K562 (cell line): ENCODE results near the gene NDUFA6. TPM values are rescaled to one million over a fixed set of nuclear protein-coding genes. Genes with fewer than 3 reads are reported as not detected.

Source experiments
- CHD2 ChIP-seq: IDR thresholded peaks from 2 replicates; pipeline ENCODE4 v1.6.1; 2011; ENCODE audit warnings: low read depth, low read length
- E2F3 ChIP-seq: fragments of 250-450 bp; sonication (Bioruptor Pico); IDR thresholded peaks from 2 replicates; pipeline ENCODE4 v1.4.0; 2020; ENCODE audit warnings: mild to moderate bottlenecking
- FOS ChIP-seq: IDR thresholded peaks from 3 replicates; pipeline ENCODE4 v1.6.1; 2011; ENCODE audit not compliant: insufficient read length; ENCODE audit errors: extremely low read depth
- HMGN3 ChIP-seq: IDR thresholded peaks from 2 replicates; pipeline ENCODE4 v1.6.1; 2011; ENCODE audit warnings: borderline replicate concordance, low read depth, mild to moderate bottlenecking, mixed read lengths, low read length; ENCODE audit not compliant: insufficient read length; ENCODE audit errors: extremely low read depth
- LCOR ChIP-seq: sonication (generic); formaldehyde crosslinking; IDR thresholded peaks from 2 replicates; pipeline ENCODE4 v1.8.0; 2022; ENCODE audit warnings: mild to moderate bottlenecking, missing genetic modification reagents
- MEIS2 ChIP-seq: fragments of 450-650 bp; IDR thresholded peaks from 2 replicates; pipeline ENCODE4 v1.6.1; 2014; ENCODE audit warnings: mild to moderate bottlenecking; ENCODE audit not compliant: partially characterized antibody
- NCOA6 ChIP-seq: fragments of 450-650 bp; IDR thresholded peaks from 2 replicates; pipeline ENCODE4 v1.6.1; 2017; ENCODE audit warnings: mild to moderate bottlenecking
- PHF8 ChIP-seq: fragments of 200-600 bp; sonication (generic); IDR thresholded peaks from 2 replicates; pipeline ENCODE4 v1.6.1; 2012; ENCODE audit warnings: mixed run types, mild to moderate bottlenecking, inconsistent platforms, low read length, moderate library complexity, borderline replicate concordance
- POLR2G ChIP-seq: fragments of 200-400 bp; formaldehyde crosslinking; IDR thresholded peaks from 2 replicates; pipeline ENCODE4 v1.6.1; 2017; ENCODE audit warnings: low read depth, mild to moderate bottlenecking, antibody characterized with exemption, low read length, moderate library complexity
- TAF7 ChIP-seq: fragments of 450-650 bp; IDR thresholded peaks from 2 replicates; pipeline ENCODE4 v1.6.1; 2016; ENCODE audit warnings: missing genetic modification characterization, missing compliant biosample characterization
- ZNF175 ChIP-seq: fragments of 200-800 bp; sonication (Bioruptor generic); IDR thresholded peaks from 2 replicates; pipeline ENCODE4 v1.6.1; 2016; ENCODE audit warnings: low read depth, mild to moderate bottlenecking, missing genetic modification characterization, missing compliant biosample characterization
- ZNF263 ChIP-seq: sonication (generic); formaldehyde crosslinking; IDR thresholded peaks from 2 replicates; pipeline ENCODE4 v1.8.0; 2022; ENCODE audit warnings: mild to moderate bottlenecking, missing genetic modification reagents, borderline replicate concordance
- ZNF316 ChIP-seq: fragments of 450-650 bp; IDR thresholded peaks from 2 replicates; pipeline ENCODE4 v1.6.1; 2016
- ZNF79 ChIP-seq: fragments of 250-450 bp; sonication (Bioruptor Pico); IDR thresholded peaks from 2 replicates; pipeline ENCODE4 v1.4.0; 2020; ENCODE audit warnings: low read depth, mild to moderate bottlenecking, moderate library complexity
- polyA plus RNA-seq, 8 experiments: library from polyadenylated mRNA; depleted of rRNA in 4 of 8; stranded (reverse) in 5 of 8; unstranded in 3 of 8; fragments of >200 nt; fragmentation: Nextera tagmentation in 2 of 8; fragmentation: Illumina TruSeq in 1 of 8; extraction: Ambion mirVana in 2 of 8; extraction: Trizol in 1 of 8; gene quantifications; 2 replicates each; pipeline versions ENCODE4 v1.2.1 to v1.2.3, GENCODE V29; 2011 to 2014; ENCODE audit warnings: inconsistent platforms in 1 of 8, missing spikeins in 1 of 8
- total RNA-seq, 7 experiments: library from RNA; depleted of rRNA in 6 of 7; stranded (reverse); fragments of >200 nt in 6 of 7; fragmentation: Illumina TruSeq in 2 of 7; extraction: Trizol in 2 of 7; gene quantifications; 2 replicates each; pipeline versions ENCODE4 v1.2.1 to v1.2.3, GENCODE V29; 2011 to 2021; ENCODE audit warnings: low replicate concordance in 1 of 7
- TF ChIP-seq, protein P1 (sequence below): fragments of 450-650 bp; IDR thresholded peaks from 2 replicates; pipeline ENCODE4 v1.6.1; 2016; ENCODE audit warnings: borderline replicate concordance
- TF ChIP-seq, protein P2 (sequence below): fragments of 450-650 bp; IDR thresholded peaks from 2 replicates; pipeline ENCODE4 v1.6.1; 2018; ENCODE audit not compliant: partially characterized antibody
- TF ChIP-seq, protein P3 (sequence below): fragments of 450-650 bp; formaldehyde crosslinking; IDR thresholded peaks from 2 replicates; pipeline ENCODE4 v1.4.0; 2022; ENCODE audit warnings: mild to moderate bottlenecking, moderate library complexity

Gene NDUFA6
- total and polyA plus RNA-seq, 9 of the 15 experiments (the other 6 are each of a cell fraction or from before 2014, with no cell fraction given), result 90.0 to 474 (median 128) TPM

DNA sequence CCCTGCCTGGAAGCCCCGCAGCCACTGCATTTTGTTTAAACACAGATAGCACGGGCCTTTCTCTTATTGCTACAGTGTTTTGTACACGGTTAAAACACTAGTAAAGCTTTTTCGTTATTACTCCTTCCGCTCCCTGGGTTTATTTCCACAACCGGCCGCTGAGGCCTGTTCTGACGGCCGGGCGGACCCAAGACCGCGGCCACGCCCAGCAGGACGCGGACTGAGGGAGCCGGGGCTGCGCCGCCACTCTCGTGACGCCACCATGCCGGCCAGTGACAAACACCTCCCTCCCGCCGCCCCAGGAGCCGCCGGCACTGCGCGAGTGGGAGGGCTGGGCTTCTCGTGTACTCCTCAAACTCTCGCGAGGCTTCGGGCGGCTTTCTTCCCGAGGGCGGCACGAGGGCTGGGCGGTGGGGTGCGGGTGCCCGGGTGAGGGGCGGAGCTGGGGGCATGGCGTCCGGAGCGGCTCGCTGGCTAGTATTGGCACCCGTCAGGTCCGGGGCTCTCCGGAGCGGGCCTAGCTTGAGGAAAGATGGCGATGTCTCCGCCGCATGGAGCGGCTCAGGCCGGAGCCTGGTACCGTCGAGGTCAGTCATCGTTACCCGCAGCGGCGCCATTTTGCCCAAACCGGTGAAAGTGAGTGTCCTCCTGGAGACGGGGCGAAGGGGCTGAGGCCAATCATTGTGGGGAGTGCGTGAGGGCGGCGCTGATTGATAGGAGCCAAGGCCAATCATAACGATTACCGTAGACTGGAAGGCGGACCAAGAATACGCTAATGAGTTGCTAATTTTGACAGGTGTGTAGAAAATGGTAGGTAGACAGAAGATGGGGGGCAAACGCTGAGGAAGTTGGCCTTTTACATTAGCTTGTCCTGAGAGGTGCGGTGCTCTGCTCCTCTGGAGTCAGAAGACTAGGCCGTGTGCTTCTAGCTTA is 11.0 kb downstream of the NDUFA6 start, which contains the start of gene SMDT1 (continued):
- TF ChIP-seq, protein P1, sequence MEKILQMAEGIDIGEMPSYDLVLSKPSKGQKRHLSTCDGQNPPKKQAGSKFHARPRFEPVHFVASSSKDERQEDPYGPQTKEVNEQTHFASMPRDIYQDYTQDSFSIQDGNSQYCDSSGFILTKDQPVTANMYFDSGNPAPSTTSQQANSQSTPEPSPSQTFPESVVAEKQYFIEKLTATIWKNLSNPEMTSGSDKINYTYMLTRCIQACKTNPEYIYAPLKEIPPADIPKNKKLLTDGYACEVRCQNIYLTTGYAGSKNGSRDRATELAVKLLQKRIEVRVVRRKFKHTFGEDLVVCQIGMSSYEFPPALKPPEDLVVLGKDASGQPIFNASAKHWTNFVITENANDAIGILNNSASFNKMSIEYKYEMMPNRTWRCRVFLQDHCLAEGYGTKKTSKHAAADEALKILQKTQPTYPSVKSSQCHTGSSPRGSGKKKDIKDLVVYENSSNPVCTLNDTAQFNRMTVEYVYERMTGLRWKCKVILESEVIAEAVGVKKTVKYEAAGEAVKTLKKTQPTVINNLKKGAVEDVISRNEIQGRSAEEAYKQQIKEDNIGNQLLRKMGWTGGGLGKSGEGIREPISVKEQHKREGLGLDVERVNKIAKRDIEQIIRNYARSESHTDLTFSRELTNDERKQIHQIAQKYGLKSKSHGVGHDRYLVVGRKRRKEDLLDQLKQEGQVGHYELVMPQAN, result peak; percentile 68; the same call in 1 of the 2 replicates
- TF ChIP-seq TAF7 (tag), result peak; percentile 98
- 0 out of 2 replicates have a peak, but pooled peaks have one; percentile 40 for TF ChIP-seq ZNF263 (CRISPR knock-in tag)
- TF ChIP-seq CHD2, result peak; percentile 94
- TF ChIP-seq E2F3 (CRISPR knock-in tag), result peak; percentile 94
- TF ChIP-seq, protein P2, sequence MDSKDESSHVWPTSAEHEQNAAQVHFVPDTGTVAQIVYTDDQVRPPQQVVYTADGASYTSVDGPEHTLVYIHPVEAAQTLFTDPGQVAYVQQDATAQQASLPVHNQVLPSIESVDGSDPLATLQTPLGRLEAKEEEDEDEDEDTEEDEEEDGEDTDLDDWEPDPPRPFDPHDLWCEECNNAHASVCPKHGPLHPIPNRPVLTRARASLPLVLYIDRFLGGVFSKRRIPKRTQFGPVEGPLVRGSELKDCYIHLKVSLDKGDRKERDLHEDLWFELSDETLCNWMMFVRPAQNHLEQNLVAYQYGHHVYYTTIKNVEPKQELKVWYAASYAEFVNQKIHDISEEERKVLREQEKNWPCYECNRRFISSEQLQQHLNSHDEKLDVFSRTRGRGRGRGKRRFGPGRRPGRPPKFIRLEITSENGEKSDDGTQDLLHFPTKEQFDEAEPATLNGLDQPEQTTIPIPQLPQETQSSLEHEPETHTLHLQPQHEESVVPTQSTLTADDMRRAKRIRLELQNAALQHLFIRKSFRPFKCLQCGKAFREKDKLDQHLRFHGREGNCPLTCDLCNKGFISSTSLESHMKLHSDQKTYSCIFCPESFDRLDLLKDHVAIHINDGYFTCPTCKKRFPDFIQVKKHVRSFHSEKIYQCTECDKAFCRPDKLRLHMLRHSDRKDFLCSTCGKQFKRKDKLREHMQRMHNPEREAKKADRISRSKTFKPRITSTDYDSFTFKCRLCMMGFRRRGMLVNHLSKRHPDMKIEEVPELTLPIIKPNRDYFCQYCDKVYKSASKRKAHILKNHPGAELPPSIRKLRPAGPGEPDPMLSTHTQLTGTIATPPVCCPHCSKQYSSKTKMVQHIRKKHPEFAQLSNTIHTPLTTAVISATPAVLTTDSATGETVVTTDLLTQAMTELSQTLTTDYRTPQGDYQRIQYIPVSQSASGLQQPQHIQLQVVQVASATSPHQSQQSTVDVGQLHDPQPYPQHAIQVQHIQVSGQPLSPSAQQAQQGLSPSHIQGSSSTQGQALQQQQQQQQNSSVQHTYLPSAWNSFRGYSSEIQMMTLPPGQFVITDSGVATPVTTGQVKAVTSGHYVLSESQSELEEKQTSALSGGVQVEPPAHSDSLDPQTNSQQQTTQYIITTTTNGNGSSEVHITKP, result no peak
- TF ChIP-seq POLR2G, result peak; percentile 94
- TF ChIP-seq ZNF316, result peak; percentile 36; the same call in 1 of the 2 replicates
- TF ChIP-seq ZNF175, result peak; percentile 71; the same call in 1 of the 2 replicates
- TF ChIP-seq HMGN3, result peak; percentile 87
- TF ChIP-seq, protein P3, sequence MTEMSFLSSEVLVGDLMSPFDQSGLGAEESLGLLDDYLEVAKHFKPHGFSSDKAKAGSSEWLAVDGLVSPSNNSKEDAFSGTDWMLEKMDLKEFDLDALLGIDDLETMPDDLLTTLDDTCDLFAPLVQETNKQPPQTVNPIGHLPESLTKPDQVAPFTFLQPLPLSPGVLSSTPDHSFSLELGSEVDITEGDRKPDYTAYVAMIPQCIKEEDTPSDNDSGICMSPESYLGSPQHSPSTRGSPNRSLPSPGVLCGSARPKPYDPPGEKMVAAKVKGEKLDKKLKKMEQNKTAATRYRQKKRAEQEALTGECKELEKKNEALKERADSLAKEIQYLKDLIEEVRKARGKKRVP (CRISPR knock-in tag), result 0 out of 2 replicates have a peak, but pooled peaks have one; percentile 52
- TF ChIP-seq PHF8, result peak; percentile 82
- peak; percentile 44; the same call in 1 of the 2 replicates for TF ChIP-seq NCOA6
- TF ChIP-seq LCOR, result peak; percentile 91
- TF ChIP-seq ZNF79 (CRISPR knock-in tag), result 0 out of 2 replicates have a peak, but pooled peaks have one; percentile 34
- peak; percentile 89 for TF ChIP-seq FOS
- peak; percentile 59 for TF ChIP-seq MEIS2
